HG02938 (cell line): ENCODE data around the gene SUSD2.
A peak's percentile ranks its signal among the peaks of the same experiment; 100 is the strongest.

Source experiments
- ATAC-seq: cut with Tn5 transposase; IDR thresholded peaks from one replicate; pipeline ENCODE4 v1.9.1; 2021; ENCODE audit warnings: mild to moderate bottlenecking, moderate library complexity; ENCODE audit not compliant: unreplicated experiment

The SUSD2 gene

GRCh38 chr22:24148266-24149197 is 32.8 kb upstream of the SUSD2 start:
- ATAC-seq = no peak

GRCh38 chr22:24149198-24149590 is 32.1 kb upstream of the SUSD2 start:
- ATAC-seq = no peak

GRCh38 chr22:24153353-24153752 is 27.9 kb upstream of the SUSD2 start:
- ATAC-seq = no peak

GRCh38 chr22:24153959-24154358 is 27.3 kb upstream of the SUSD2 start:
- no peak for ATAC-seq

DNA sequence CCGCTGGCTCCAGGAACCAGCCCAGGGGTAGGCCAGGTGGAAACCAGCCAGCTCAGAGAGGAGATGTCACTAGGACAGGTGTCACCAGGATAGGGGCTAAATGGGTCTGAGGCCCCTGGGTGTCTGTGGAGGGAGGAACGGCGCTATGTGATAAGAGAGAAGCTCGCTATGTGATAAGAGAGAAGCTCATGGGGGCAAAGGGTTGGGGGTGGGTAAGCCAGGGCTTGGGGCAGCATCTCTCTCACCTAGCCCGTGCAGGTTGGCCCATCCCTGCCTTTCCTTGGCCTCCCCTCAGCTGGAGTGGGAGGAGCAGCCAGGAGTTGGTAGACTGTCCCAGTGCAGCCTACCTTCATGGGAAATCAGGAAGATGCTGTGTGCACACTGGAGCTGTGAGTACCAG is 26.5 kb upstream of the SUSD2 start:
- no peak for ATAC-seq

- no peak for ATAC-seq
Observed at GRCh38 chr22:24155627-24156140, 25.6 kb upstream of the SUSD2 start.

DNA sequence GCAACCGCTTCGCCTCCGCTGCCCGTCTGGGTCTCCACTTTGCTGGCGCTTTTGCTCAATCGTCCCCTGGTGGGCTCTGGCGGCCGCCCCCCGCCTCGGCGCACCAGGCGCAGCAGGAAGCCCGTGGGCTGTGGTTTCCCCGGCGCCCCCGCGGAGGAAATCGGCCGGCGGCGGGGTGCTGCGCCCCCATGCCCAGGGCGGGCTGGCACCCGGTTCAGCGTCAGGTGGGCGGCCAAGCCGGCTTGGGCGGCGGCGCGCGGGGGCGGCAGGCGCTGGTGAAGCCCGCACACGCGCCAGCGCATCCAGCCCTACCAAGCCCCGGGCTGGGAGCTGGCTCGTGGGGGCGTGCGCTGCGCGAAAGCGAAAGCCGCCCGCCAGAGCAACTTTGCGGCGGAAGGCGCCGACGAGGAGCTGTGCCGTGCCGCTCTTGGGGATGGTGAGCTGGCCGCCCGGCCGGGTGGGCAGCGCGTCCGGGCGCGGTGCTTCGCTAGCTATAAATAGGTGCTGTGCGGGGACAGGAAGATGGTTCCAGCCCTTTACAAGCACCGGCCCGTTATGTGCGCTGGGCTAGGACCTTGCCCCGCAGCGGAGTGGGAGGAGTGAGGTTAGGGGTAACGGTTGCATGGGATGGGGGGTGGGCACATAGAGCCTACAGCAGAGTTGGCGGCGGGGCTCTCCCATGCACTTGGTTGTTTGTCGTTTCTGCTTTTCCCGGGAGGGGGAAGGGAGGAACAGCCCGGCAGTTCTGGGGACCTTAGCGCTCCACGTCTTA is 25.0 kb upstream of the SUSD2 start:
- ATAC-seq = peak; percentile 35

- ATAC-seq = peak; percentile 72
Observed at GRCh38 chr22:24156913-24157821, 24.1 kb upstream of the SUSD2 start.

DNA sequence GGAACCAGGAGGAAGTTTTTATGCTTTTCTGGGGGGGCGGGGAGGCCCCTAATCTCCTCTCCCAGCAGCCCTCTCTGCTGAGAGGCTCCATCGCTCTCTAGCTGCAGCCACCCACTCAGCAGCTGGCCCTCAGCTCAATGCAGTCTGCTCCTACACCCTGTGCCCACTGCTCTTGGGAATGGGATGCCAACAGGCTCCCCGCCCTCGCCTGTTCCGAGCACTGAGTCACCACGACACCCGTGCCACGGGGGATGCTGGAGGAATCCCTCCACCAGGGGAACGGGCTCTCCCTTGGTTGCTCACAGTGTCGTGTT is 23.5 kb upstream of the SUSD2 start:
- no peak for ATAC-seq

GRCh38 chr22:24159650-24160049 is 21.6 kb upstream of the SUSD2 start:
- ATAC-seq = no peak

GRCh38 chr22:24160546-24160945 is 20.7 kb upstream of the SUSD2 start:
- no peak for ATAC-seq

DNA sequence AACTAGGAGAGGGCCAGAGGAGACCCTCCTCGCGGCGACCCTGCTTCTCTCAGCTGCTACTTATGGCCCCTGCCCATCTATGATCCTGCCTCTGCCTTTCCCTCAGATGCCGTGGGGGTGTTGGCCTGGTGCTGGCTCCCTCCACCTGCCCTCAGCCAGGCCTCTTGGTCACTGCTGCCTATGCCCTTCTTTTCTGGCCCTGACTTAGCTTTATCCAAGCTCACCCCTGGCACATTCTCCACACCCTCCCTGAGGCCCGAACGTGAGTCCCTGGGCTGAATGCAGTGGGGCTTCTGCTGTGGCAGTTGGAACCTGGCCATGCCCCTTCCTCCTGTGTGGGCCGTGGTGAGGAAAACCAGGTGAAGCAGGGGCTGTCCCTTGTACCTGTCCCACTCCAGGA is 19.8 kb upstream of the SUSD2 start:
- no peak for ATAC-seq

GRCh38 chr22:24161909-24162308 is 19.4 kb upstream of the SUSD2 start:
- no peak for ATAC-seq

DNA sequence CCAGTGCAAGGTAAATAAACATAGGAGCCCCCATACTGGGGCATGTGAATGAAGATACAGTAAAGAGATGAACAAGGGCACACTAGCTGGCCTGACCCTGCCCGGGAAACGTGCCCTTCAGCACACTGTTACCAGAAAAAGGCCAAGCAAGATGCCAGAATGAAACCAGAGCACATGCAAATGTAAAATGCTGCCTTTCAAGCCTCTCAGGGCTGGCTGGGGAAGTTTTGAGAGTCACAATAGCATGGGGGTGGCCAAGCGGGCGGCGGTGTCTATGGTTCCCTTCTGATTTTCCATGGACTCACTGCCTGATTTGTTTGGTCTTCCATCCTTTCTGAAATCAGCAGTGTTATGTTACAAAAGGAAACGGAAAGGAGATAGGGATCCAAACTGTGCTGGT is 18.9 kb upstream of the SUSD2 start:
- ATAC-seq = no peak

- ATAC-seq = no peak
Observed at GRCh38 chr22:24164243-24164642, 17.0 kb upstream of the SUSD2 start.

DNA sequence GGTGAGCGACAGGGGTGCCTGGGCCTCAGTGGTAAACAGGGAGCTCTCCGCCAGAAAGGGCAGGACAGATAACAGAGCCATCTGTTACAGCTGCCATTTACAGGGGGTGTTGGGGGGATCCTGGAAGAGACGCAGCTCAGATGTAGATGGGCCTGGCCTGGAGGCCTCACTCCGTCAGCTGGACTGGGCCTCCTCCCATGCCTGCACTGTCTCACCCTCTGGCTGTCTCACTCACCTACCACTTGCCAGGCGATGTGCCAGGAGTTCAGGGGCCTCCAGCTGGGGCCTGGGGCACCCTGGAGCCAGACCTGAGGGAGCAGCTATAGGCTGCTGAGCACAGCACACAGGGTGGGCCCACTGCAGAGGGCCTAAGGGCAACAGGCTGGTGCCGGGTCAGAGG is 16.3 kb upstream of the SUSD2 start:
- ATAC-seq = no peak

DNA sequence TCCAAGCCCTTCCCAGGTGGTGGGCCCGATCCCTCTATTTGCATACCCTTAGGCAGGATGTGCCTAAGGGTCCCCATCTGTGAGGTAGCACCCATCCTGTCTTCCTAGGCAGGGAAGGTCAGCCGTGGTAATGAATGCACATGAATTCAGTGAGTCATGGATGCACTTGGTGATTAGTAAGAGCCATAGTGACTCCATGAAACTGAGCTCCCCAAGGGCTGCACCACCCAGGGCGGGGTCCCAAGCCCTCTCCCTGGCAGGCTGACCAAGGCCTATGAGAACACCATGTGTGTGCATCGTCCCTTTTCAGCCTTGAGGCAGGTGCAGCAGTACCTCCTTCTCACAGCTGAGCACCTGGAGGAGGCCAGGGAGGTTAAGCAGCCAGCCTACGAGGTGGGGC is 15.6 kb upstream of the SUSD2 start:
- no peak for ATAC-seq

- no peak for ATAC-seq
Observed at GRCh38 chr22:24166811-24167210, 14.5 kb upstream of the SUSD2 start.

- ATAC-seq = no peak
Observed at GRCh38 chr22:24169439-24170058, 11.7 kb upstream of the SUSD2 start.

- ATAC-seq = no peak
Observed at GRCh38 chr22:24170188-24170587, 11.1 kb upstream of the SUSD2 start.

GRCh38 chr22:24170632-24171031 is 10.7 kb upstream of the SUSD2 start:
- ATAC-seq = no peak
